Smooth muscle cell (in vitro differentiated cells): ENCODE results near the gene CNTN4. TPM values are rescaled to one million over a fixed set of nuclear protein-coding genes. Genes with fewer than 3 reads are reported as not detected.

ENCODE experiments used
- DNase-seq: peaks from one replicate; lab custom pipeline; 2025; ENCODE audit not compliant: unreplicated experiment; lab: John Stamatoyannopoulos, UW
- H2AFZ ChIP-seq: fragments of 200-600 bp; sonication (generic); 2 replicates; pipeline ENCODE4 v1.6.0; 2016; ENCODE audit warnings: antibody characterized with exemption, low read depth, mild to moderate bottlenecking
- H3F3A ChIP-seq: fragments of 200-600 bp; sonication (generic); 2 replicates; pipeline ENCODE4 v1.6.0; 2017; ENCODE audit warnings: antibody characterized with exemption, low read depth
- H3K27ac ChIP-seq: fragments of 200-600 bp; sonication (generic); 2 replicates; pipeline ENCODE4 v1.5.1; 2016; ENCODE audit warnings: low read depth, mild to moderate bottlenecking
- H3K27me3 ChIP-seq: fragments of 200-600 bp; sonication (generic); 2 replicates; pipeline ENCODE4 v1.6.1; 2016; ENCODE audit warnings: low read depth, mild to moderate bottlenecking
- H3K36me3 ChIP-seq: fragments of 200-600 bp; sonication (generic); 2 replicates; pipeline ENCODE4 v1.5.1; 2016; ENCODE audit warnings: low read depth
- H3K4me1 ChIP-seq: fragments of 200-600 bp; sonication (generic); 2 replicates; pipeline ENCODE4 v1.5.1; 2016; ENCODE audit warnings: low read depth
- H3K4me2 ChIP-seq: fragments of 200-600 bp; sonication (generic); 2 replicates; pipeline ENCODE4 v1.6.0; 2016; ENCODE audit warnings: mild to moderate bottlenecking
- H3K4me3 ChIP-seq: fragments of 200-600 bp; sonication (generic); 2 replicates; pipeline ENCODE4 v1.5.1; 2016; ENCODE audit warnings: mild to moderate bottlenecking
- H3K79me2 ChIP-seq: fragments of 200-600 bp; sonication (generic); 2 replicates; pipeline ENCODE4 v1.6.0; 2016; ENCODE audit warnings: low read depth, mild to moderate bottlenecking
- H3K9ac ChIP-seq: fragments of 200-600 bp; sonication (generic); 2 replicates; pipeline ENCODE4 v1.6.0; 2016; ENCODE audit warnings: low read depth
- H3K9me3 ChIP-seq: fragments of 200-600 bp; sonication (generic); replicated peaks from 2 replicates; pipeline ENCODE4 v1.5.1; 2016; ENCODE audit warnings: low read depth
- H4K20me1 ChIP-seq: fragments of 200-600 bp; sonication (generic); 2 replicates; pipeline ENCODE4 v1.6.0; 2016; ENCODE audit warnings: low read depth
- WGBS: methylation state at CpG from one replicate; pipeline ENCODE4 v1.1.7; 2016; ENCODE audit warnings: low lambda C conversion rate; 5-methylcytosine and 5-hydroxymethylcytosine counted together
- polyA plus RNA-seq: library from polyadenylated mRNA; unstranded; fragments of >200 nt; fragmentation: Nextera tagmentation; extraction: Ambion mirVana; gene quantifications from 2 replicates; pipeline ENCODE4 v1.2.1, GENCODE V29; 2016
- total RNA-seq: library from RNA; depleted of rRNA; stranded (reverse); fragments of >200 nt; gene quantifications from 2 replicates; pipeline ENCODE4 v1.2.3, GENCODE V29; 2014
- TF ChIP-seq, protein P1 (sequence below): fragments of 200-600 bp; sonication (generic); IDR thresholded peaks from 2 replicates; pipeline ENCODE4 v1.5.1; 2017; ENCODE audit warnings: borderline replicate concordance, mild to moderate bottlenecking, antibody characterized with exemption; ENCODE audit not compliant: insufficient read depth, poor library complexity, severe bottlenecking

Gene CNTN4
- total and polyA plus RNA-seq, 2 experiments from 2014 or later, result 12.1 to 15.8 TPM

DNA sequence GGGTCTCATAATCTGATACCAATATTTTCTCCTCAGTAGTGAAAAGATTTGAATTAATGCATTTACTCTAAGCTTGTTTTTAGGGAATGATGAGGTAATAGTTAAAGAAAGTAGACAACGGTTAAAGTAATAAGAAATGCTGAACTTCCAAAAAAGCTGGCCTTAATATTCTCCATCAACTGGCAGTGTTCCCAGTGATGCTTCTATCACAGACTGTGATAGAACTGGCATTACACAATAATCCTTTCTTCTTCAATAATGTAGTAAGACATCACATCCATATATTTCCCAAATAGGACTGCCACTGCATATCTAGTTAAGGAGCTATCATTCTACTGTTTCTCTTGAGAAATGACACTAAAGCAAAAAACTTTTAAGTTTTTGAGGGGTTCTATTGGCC is 822.8 kb downstream of the CNTN4 start:
- no peak overlapping the region for H3K4me3 ChIP-seq
- no peak for DNase-seq
- 83% methylated on average over 1 of the region's 1 CpG for WGBS
- no peak overlapping the region for H3K4me2 ChIP-seq
- no peak overlapping the region for H2AFZ ChIP-seq
- H3K9me3 ChIP-seq, result no peaks in the 10 kb centered on the region
- no peaks in the 10 kb centered on the region for H4K20me1 ChIP-seq
- H3K27ac ChIP-seq, result no peak overlapping the region
- H3K27me3 ChIP-seq, result no peaks in the 10 kb centered on the region
- TF ChIP-seq, protein P1, sequence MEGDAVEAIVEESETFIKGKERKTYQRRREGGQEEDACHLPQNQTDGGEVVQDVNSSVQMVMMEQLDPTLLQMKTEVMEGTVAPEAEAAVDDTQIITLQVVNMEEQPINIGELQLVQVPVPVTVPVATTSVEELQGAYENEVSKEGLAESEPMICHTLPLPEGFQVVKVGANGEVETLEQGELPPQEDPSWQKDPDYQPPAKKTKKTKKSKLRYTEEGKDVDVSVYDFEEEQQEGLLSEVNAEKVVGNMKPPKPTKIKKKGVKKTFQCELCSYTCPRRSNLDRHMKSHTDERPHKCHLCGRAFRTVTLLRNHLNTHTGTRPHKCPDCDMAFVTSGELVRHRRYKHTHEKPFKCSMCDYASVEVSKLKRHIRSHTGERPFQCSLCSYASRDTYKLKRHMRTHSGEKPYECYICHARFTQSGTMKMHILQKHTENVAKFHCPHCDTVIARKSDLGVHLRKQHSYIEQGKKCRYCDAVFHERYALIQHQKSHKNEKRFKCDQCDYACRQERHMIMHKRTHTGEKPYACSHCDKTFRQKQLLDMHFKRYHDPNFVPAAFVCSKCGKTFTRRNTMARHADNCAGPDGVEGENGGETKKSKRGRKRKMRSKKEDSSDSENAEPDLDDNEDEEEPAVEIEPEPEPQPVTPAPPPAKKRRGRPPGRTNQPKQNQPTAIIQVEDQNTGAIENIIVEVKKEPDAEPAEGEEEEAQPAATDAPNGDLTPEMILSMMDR, result no peak
- no peaks in the 10 kb centered on the region for H3K4me1 ChIP-seq
- no peaks in the 10 kb centered on the region for H3F3A ChIP-seq
- no peak overlapping the region for H3K9ac ChIP-seq
- no peaks in the 10 kb centered on the region for H3K79me2 ChIP-seq
- H3K36me3 ChIP-seq, result no peaks in the 10 kb centered on the region

DNA sequence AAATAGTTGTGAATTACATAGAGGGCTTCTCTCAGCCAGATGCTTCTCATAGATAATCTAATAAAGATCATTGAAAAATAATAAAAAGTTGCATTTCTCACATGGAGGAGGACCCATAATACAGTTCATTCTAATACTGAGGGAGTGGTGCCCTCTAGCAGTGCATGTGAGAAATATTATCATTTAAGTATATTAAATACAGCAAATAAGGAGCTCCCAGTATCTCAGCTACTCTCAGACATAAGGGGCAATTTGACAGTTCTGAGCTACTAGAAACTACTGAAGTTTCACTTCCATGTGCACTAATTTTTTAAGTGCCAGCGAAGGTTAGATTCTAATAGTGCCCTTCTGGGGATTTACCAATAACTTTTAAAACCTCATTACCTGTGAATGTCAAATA is 823.2 kb downstream of the CNTN4 start:
- no peak overlapping the region for H3K27ac ChIP-seq
- no peaks in the 10 kb centered on the region for H3K36me3 ChIP-seq
- H3F3A ChIP-seq, result no peaks in the 10 kb centered on the region
- no peaks in the 10 kb centered on the region for H3K9me3 ChIP-seq
- no peak overlapping the region for H3K4me2 ChIP-seq
- no peaks in the 10 kb centered on the region for H3K79me2 ChIP-seq
- H4K20me1 ChIP-seq, result no peaks in the 10 kb centered on the region
- no peaks in the 10 kb centered on the region for H3K4me1 ChIP-seq
- H2AFZ ChIP-seq, result no peak overlapping the region
- 56% methylated on average over 1 of the region's 1 CpG for WGBS
- H3K27me3 ChIP-seq, result no peaks in the 10 kb centered on the region
- no peak overlapping the region for H3K9ac ChIP-seq
- DNase-seq, result no peak
- no peak overlapping the region for H3K4me3 ChIP-seq
- TF ChIP-seq, protein P1, result peak; percentile 63

DNA sequence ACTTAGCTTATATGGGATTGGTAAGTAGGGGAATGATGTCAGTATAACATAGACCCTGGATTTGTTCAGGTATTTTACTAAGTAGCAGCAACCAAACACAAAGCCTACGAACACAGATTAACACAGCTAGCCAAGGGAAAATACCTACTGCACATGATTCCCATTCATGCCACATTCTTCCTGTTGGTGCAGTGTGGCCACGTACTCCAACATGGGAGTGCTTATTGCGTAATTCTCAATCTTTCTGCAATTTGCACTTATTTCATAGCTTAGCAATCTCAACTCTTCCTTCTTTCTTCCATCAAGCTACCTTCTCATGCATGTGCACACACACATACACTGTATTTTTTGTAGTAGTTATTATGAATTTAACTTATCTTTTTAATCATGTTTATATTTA is 824.7 kb downstream of the CNTN4 start:
- Histone ChIP-seq H2AFZ (no peak overlapping the region), H3K27ac (no peak overlapping the region), H3K27me3 (no peaks in the 10 kb centered on the region), H3K4me3 (no peak overlapping the region), H3F3A (no peaks in the 10 kb centered on the region), H3K9ac (no peak overlapping the region), H3K79me2 (no peaks in the 10 kb centered on the region), H3K36me3 (no peaks in the 10 kb centered on the region), H3K4me2 (no peak overlapping the region), H3K9me3 (no peaks in the 10 kb centered on the region), H4K20me1 (no peaks in the 10 kb centered on the region), H3K4me1 (no peaks in the 10 kb centered on the region)
- no peak for DNase-seq
- WGBS, result 75% methylated on average over 3 of the region's 3 CpGs
- TF ChIP-seq, protein P1, result no peak

DNA sequence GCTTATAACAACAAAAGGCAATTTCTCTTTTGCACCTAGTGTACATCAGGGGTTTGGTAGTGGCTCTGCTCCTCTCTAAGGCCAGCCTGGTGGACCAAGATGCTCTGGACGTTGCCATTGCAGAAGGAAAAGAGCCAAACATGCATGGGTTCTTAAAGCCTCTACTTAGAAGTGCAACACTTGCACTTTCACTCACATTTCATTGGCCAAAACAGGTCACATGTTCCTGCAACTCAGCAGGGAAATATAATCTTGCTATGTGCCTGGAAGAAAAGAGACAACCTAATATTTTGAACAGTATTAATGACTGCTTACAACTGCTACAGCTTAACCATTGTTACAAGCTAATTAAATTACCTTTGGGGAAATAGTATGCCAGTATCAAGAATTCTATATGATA is 828.6 kb downstream of the CNTN4 start:
- H3K79me2 ChIP-seq, result no peaks in the 10 kb centered on the region
- no peaks in the 10 kb centered on the region for H3K9me3 ChIP-seq
- H2AFZ ChIP-seq, result no peak overlapping the region
- WGBS, result 19% methylated on average over 1 of the region's 1 CpG
- no peak overlapping the region for H3K27ac ChIP-seq
- no peak overlapping the region for H3K4me3 ChIP-seq
- H4K20me1 ChIP-seq, result no peaks in the 10 kb centered on the region
- DNase-seq, result no peak
- no peaks in the 10 kb centered on the region for H3F3A ChIP-seq
- TF ChIP-seq, protein P1, result no peak
- H3K4me2 ChIP-seq, result no peak overlapping the region
- H3K4me1 ChIP-seq, result no peaks in the 10 kb centered on the region
- H3K36me3 ChIP-seq, result no peaks in the 10 kb centered on the region
- H3K9ac ChIP-seq, result no peak overlapping the region
- no peaks in the 10 kb centered on the region for H3K27me3 ChIP-seq
